Stimulated activated CD8-positive, alpha-beta memory T cell treated with anti-CD3 and anti-CD28 coated beads, Interleukin-4, amount 100 ng/mL, for 48 hours (primary cell): ENCODE results near the gene ADGRB3.
"Not testable (repeated sequence)": the region's sequence is repeated elsewhere in the genome, so short reads cannot be mapped to it uniquely, and the experiment has no call there.

Experiments used
- DNase-seq: peaks from one replicate; pipeline ENCODE4 v3.0.0-alpha.2; 2020

ADGRB3 gene

GRCh38 chr6:69370763-69371162, 735.7 kb downstream of the ADGRB3 start:
- DNase-seq, result no peak

- DNase-seq, result no peak
These were observed 743.2 kb downstream of the ADGRB3 start for GRCh38 chr6:69378326-69378725.

DNA sequence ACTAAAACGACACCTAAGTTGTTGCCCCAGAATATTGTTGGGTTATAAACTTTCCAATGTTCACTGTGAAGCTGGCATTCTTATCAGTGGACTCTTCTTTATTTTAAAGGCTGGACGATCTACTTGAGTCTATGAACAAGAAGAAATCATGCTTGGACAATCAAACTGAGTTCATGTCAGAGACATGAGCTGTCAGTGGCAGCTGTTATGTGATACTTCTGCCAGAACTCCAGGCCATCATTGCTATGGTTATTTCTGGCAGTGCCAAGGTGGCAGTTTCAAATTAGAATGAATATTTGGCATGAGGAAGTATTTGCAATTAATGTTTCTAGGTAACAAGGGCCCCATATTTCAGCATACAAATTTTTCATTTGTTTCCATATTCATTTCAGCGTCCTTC, 744.4 kb downstream of the ADGRB3 start:
- DNase-seq, result no peak

- no peak for DNase-seq
These were observed 748.5 kb downstream of the ADGRB3 start for GRCh38 chr6:69383627-69384026.

DNA sequence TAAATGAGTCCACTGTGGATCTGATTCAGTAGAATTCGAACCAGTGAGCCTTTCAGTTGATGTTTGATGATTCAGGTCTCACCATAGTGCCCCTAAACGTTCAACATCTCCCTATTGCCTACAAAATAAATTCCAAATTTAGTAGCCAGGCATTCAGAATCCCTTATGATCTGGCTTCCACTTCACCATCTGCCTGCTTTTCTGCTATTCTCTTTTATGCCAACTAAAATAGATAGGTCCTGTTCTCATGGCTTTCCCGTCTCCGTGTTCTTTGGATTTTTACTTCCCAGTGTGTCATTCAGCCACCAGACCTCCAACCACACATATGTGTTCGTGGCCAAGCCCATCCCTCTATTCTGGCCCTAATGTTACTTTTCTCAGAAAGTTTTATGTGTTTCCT, 751.3 kb downstream of the ADGRB3 start:
- DNase-seq, result no peak

GRCh38 chr6:69390125-69390524, 755.0 kb downstream of the ADGRB3 start:
- DNase-seq, result no peak

- DNase-seq, result no peak
These were observed 756.0 kb downstream of the ADGRB3 start for GRCh38 chr6:69391106-69391505.

- no peak for DNase-seq
These were observed 757.7 kb downstream of the ADGRB3 start for GRCh38 chr6:69392745-69393144.

DNA sequence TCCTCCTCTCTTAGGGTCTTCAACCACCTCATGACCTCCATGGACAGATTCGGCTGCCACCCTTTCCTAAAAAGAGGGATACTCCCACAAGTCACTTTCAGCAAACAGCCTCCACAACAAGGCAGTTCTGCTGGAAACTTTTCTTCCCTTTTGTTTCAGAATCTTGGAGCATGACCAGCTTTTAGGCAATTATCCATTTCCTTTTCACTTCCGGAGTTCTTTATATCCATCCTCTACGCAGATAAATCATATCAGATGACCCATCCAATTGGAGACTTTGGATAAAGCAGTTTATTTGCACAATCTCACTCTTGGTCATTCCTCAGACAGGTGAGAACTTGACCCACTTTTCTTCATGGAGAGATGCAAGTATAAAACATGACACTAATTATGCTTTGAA, 763.2 kb downstream of the ADGRB3 start:
- no peak for DNase-seq

DNA sequence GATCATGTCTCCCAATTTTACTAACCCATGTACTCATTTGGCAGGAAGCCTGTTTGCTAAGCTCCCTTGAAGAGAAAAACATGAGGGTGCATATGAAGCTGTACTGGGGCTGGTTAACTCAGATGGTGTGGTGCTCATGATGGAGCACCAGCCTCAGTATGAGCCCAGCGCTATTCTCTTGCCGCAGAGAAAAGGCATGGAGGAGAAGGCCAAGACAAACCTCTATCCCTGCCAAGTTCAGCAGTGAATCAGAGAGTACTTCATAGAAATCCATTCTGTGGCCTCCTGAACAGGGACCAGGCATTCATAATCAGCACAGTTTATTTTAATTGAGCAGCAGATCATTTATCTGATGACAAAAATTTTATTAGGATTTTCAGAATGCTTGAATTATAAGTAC, 763.6 kb downstream of the ADGRB3 start:
- no peak for DNase-seq

GRCh38 chr6:69408886-69409285, 773.8 kb downstream of the ADGRB3 start:
- no peak for DNase-seq

DNA sequence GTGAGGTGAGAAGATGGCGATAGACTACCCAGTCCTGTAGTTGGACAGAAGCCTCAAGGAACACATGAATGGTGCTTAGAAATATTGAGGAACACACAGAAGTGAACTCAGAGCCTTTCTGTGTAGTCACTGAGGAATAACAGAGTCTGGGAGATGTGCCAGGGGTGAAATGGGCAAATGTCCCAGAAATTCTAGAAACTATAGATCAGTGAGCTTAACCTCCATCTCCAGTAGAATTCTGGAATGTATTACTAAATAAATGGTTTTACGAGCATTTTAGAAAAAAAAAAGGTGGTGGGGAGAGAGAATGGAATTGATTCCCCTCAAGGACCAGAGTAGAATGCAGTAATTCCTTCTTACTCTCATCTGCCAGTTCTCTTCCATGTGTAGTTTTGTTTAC, 781.7 kb downstream of the ADGRB3 start:
- no peak for DNase-seq

DNA sequence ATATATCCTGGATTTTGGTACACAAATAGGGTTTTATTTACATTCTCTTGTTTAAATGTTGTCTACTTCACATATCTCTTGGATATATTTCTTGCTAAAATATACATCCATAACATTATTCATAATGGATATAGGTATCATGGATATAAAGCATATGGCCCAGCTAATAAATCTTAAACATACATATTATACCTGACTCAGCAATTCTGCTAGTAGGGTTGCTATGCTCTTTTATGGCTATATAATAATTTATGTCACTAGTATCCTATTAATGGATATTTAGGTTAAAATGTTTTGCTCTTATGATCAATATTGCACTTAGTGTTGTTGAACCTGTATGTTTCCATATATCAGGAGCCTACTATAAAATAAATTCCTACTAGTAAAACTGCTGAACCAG, 786.2 kb downstream of the ADGRB3 start:
- no peak for DNase-seq

DNA sequence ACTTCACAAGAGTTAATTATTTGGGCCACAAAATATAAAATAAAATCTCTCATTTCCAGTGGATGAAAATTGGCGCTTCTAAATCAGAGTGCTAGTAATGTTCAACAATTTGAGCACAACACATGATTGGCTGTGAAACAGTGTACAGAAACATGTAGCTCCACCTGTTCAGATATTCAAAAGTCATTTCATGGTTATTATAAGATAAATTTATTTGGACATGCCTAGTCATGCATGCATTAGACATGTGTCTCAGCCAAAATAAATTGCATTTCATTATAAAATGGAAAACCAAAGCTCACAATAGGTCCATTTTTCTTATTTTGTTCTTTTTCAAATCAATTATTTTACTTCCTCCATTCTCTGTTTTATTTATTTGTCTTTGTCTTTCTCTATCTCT, 786.9 kb downstream of the ADGRB3 start:
- no peak for DNase-seq

GRCh38 chr6:69422475-69422874, 787.4 kb downstream of the ADGRB3 start:
- DNase-seq, result no peak

DNA sequence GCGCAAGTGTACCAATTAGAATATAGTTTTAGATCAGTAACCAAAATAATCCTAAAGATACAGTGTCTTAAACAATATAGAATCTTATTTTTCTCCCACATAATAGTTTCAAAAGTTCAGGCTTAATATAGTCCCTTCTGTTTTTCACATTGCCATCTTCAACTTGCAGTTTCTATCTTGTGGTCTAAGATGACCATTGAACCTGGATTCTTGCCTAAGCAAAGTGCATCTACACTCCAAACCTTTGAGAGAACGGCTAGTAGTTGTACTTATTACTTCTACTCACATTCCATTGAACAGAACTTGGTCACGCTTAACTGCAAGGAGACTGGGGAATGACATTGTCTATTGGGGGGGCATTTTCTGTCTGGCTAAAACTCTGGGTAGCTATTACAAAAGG, 788.7 kb downstream of the ADGRB3 start:
- DNase-seq, result no peak

DNA sequence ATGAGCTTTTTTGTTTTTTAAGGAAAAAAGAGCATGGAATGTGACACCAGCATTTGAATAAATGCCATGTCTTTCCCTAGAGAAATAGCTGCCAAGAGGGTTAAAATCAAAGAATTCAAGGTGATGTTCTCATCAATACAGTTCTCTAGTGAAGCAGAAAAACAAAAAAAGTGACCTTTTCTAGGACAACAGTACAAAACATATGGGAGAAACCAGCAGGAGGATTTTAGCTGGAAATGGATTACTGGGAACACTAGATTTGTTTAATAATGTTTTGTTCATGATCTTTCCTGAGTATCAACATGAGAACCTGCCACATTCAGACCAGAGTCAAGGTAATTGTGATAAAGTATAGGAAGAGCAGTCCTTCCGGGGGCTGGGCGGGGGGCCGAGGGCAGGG, 789.5 kb downstream of the ADGRB3 start:
- no peak for DNase-seq

- DNase-seq, result no peak
These were observed 792.8 kb downstream of the ADGRB3 start for GRCh38 chr6:69427882-69428281.

- DNase-seq, result not testable (repeated sequence)
These were observed 797.1 kb downstream of the ADGRB3 start for GRCh38 chr6:69432168-69432567.

DNA sequence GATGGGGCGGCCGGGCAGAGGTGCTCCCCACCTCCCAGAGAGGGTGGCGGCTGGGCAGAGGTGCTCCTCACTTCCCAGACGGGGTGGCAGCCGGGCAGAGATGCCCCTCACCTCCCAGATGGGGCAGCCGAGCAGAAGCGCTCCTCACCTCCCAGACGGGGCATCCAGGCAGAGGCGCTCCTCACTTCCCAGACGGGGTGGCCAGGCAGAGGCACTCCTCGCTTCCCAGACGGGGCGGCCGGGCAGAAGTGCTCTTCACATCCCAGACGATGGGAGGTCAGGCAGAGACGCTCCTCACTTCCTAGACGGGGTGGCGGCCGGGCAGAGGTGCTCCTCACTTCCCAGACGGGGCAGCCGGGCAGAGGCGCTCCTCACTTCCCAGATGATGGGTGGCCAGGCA, 798.0 kb downstream of the ADGRB3 start:
- not testable (repeated sequence) for DNase-seq

GRCh38 chr6:69438113-69438512, 803.0 kb downstream of the ADGRB3 start:
- DNase-seq, result no peak
